T-helper 22 cell (primary cell): ENCODE measurements around the gene GJD3.
"Not testable (repeated sequence)": the region's sequence is repeated elsewhere in the genome, so short reads cannot be mapped to it uniquely, and the experiment has no call there.

ENCODE experiments used
- DNase-seq: peaks from one replicate; pipeline ENCODE4 v3.0.0-alpha.2; 2020; ENCODE audit warnings: low read depth

The GJD3 gene

GRCh38 chr17:40367728-40368127, 3.2 kb upstream of the GJD3 start:
- DNase-seq: not testable (repeated sequence)

- DNase-seq: no peak
Measured at GRCh38 chr17:40366861-40367518, 2.5 kb upstream of the GJD3 start.

GRCh38 chr17:40366076-40366860, 1.7 kb upstream of the GJD3 start:
- no peak for DNase-seq

- DNase-seq: no peak
Measured at GRCh38 chr17:40364906-40365305, 369 bp upstream of the GJD3 start.

- no peak for DNase-seq
Measured at GRCh38 chr17:40363111-40363827, 1.3 kb downstream of the GJD3 start.

- DNase-seq: peak; percentile 37
Measured at GRCh38 chr17:40362696-40363110, 1.8 kb downstream of the GJD3 start.

GRCh38 chr17:40361925-40362695, 2.4 kb downstream of the GJD3 start:
- DNase-seq: no peak

GRCh38 chr17:40361063-40361924, 3.2 kb downstream of the GJD3 start:
- no peak for DNase-seq

- no peak for DNase-seq
Measured at GRCh38 chr17:40360091-40360490, 4.4 kb downstream of the GJD3 start.

GRCh38 chr17:40358323-40359038, 6.1 kb downstream of the GJD3 start:
- DNase-seq: peak; percentile 69

- no peak for DNase-seq
Measured at GRCh38 chr17:40356990-40357881, 7.3 kb downstream of the GJD3 start.

- DNase-seq: no peak
Measured at GRCh38 chr17:40355804-40356758, 8.5 kb downstream of the GJD3 start.

GRCh38 chr17:40355123-40355803, 9.3 kb downstream of the GJD3 start:
- DNase-seq: peak; percentile 43

GRCh38 chr17:40354221-40355122, 10.1 kb downstream of the GJD3 start:
- no peak for DNase-seq

- no peak for DNase-seq
Measured at GRCh38 chr17:40352779-40353394, 11.7 kb downstream of the GJD3 start.

GRCh38 chr17:40352237-40352778, 12.2 kb downstream of the GJD3 start:
- DNase-seq: no peak
